GM21825 (cell line): ENCODE data around the gene FABP1.

Source experiments
- ATAC-seq: cut with Tn5 transposase; IDR thresholded peaks from one replicate; pipeline ENCODE4 v1.9.1; 2021; ENCODE audit warnings: mild to moderate bottlenecking, moderate library complexity; ENCODE audit not compliant: unreplicated experiment

Gene FABP1

DNA sequence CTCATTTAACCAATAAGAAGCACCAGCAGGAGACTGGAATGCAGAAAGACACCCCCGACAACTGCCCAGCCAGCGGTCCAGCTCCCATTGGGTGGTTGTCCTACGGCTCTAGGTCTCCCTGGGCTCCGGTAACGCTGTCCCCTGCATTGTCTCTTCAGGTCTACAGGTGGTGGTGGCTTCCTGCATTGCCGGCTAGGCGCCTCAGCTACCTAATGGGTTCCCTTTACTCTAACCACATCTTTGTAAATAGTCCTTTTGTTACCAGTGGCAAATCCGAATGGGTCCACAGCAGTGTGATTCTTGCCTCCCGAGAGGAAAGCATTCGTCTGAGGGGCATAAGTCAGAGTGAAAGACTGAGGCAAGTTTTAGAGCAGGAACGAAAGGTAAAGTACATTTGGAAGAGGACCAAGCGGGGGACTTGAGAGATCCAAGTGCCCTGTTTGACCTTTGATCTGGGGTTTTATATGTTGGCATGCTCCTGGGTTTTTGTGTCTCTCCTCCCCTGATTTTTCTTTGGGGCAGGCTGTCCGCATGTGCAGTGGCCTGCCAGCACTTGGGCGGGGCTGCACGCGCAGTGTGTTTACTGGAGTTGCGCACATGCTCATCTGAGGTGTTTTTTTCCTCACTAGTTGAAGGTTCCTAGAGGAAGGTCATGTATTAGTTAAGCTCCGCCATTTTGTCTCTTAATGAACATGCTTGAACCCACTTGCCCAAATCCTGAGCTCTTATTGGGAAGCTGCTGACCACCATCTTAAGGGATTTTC, 11.0 kb downstream of the FABP1 start:
- ATAC-seq = no peak

GRCh38 chr2:88115825-88116518, 11.9 kb downstream of the FABP1 start:
- ATAC-seq = no peak

DNA sequence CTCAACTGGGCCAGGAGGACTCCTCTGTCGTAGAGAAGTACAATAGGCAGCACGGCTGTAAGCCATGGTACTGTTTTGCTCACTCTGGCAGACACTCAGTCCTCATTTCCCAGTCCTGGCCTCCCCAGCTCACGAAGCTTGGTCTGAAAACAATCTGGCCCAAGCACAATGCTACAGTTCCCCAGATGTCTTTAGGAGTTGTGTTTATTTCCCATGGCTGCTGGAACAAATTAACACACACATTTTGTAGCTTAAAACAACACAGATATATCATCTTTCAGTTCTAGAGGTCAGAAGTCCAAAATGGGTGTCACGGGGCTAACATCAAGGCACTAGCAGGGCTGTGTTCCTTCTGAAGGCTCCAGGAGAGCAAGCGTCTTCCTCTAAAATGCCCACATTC, 13.0 kb downstream of the FABP1 start:
- no peak for ATAC-seq

GRCh38 chr2:88113069-88113468, 14.8 kb downstream of the FABP1 start:
- no peak for ATAC-seq

- no peak for ATAC-seq
Measured at GRCh38 chr2:88110830-88111229, 17.0 kb downstream of the FABP1 start.

- no peak for ATAC-seq
Measured at GRCh38 chr2:88108796-88109195, 19.1 kb downstream of the FABP1 start.

DNA sequence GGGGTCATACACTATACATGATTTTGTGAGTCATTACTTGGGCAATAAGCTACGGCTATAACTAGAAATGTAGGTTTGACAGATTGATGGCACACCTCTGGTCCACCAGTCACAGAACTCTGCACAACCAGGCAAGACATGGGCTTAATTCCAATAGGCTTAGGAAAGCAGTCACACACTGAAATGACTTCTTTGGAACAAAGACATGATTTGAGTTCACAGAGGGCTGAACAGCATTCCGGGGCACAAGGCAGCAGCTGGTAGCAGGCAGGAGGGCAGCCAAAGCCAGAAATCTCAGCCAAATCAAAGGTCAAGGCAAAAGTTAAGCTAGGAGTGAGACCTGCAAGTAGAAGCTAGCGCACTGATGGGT, 27.4 kb downstream of the FABP1 start:
- ATAC-seq = no peak

DNA sequence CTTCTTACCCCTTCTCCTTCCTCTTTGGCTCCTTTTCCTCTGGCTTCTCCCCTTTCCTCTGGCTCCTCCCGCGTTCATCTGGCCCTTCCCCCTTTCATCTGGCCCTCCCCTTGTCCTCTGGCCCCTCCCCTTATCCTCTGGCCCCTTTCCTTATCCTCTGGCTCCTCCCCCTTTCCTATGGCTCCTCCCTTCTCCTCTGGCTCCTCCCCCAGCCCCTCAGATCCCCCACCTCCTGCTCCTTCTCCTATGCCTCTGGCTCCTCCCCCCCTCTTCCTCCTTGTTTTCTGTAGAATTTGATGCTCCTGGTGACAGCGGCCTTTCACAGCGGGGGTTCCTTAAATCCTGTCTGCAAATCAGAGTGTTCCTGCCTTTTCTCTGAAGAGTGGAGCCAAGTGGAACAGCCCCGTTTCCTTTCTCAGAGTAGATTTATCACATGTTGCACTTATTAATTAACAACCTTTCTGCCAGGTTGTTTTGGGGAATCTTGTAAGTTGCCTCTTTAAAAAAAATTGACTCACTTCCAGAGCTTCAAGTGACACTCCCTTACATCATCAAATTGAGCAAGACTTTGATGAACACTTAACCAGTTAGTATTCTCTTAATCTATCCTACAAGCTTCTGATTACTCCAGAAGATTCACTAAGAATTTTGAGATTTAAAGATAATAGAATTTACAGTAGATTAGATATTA, 27.9 kb downstream of the FABP1 start:
- ATAC-seq = no peak

- no peak for ATAC-seq
Measured at GRCh38 chr2:88098558-88098900, 29.3 kb downstream of the FABP1 start.

- no peak for ATAC-seq
Measured at GRCh38 chr2:88097891-88098557, 29.8 kb downstream of the FABP1 start.

GRCh38 chr2:88097192-88097591, 30.7 kb downstream of the FABP1 start:
- ATAC-seq = no peak

DNA sequence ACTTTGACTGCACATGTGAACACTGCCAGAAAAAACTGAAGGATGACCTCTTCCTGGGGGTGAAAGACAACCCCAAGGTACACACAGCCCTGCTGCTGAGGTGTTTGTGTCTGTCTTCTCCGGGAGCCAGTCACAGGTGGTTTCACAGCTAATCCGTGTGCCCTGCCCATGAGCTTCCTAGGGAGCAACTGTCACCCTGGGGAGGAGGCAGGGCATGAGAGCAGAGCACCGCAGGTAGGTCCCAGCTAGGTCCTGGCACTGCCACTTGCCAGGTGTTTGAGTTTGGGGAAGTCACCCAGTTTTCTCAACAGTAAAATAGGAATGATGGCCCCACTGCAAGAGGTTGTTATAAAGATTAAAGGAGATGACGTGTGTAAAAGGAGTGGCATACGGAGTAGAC, 31.2 kb downstream of the FABP1 start:
- no peak for ATAC-seq

GRCh38 chr2:88095022-88095421, 32.8 kb downstream of the FABP1 start:
- no peak for ATAC-seq

GRCh38 chr2:88092773-88093172, 35.1 kb downstream of the FABP1 start:
- no peak for ATAC-seq

DNA sequence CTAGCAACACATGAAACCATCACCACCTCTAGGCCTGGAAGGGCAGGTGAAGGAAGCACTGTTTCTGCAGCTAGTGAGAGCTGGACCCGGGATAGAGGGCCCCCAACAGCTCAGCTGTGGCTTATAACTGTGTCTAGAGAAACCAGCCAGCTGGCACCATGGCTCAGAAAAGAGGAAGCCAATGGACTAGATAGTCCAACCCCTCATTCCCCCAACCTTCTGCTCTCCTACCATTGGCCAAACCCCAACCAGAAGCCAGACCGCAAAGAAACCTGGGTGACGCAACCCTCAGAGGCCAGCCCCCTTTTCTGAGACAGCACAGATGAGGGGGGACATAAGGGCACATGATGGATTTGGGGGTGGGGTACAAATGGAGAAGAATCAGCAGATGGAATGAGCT, 35.9 kb downstream of the FABP1 start:
- ATAC-seq = no peak

DNA sequence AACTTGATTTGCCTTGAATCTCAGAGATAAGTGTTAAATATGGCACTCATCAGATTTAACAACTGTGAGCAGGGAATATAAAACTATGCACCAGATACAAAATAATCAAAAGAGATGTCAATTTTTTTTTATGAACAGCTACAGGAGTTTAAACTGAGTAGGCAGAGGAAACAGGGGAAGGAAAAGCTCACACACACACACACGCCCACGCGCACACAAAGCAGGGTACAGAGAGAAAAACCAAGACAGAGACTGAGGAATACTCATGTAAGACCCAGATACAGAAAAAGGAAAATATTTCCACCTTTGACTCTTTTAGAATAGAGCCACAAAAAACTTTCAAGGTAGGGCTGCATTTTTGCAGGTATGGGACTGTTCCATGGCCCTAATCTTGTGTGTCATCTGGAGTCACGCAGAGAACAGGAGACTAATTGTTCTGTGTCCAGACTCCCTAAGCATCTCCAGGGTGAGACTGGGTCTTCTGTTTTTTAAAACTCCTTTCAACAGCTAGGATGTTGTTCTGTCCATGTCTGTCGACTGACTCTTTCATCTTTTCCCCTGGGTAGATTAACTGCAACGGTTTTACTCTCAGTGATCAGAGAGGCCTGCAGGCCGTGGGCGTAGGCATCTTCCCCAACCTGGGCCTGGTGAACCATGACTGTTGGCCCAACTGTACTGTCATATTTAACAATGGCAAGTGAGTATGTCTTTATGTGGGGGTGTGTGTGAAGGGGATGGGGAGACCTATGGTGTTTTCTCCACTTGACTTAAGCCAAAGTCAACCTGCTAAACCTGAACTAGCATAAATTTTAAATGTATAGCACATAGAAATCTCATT, 37.2 kb downstream of the FABP1 start:
- ATAC-seq = no peak

DNA sequence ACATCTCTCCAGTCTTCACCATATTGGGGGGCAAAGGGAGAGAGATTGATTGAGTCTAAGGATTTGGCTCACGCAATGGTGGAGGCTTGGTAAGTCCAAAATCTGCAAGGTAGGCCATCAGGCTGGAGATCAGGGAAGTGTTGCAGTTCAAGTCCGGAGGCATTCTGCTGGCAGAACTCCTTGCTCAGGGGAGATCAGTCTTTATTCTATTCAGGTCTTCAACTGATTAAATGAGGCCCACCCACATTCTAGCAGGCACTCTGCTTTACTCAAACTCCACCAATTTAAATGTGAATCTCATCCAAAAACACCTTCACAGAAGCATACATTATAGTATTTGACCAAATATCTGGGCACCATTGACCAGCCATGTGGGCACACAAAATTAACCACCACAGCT, 38.9 kb downstream of the FABP1 start:
- no peak for ATAC-seq

GRCh38 chr2:88087763-88088162, 40.1 kb downstream of the FABP1 start:
- ATAC-seq = no peak

DNA sequence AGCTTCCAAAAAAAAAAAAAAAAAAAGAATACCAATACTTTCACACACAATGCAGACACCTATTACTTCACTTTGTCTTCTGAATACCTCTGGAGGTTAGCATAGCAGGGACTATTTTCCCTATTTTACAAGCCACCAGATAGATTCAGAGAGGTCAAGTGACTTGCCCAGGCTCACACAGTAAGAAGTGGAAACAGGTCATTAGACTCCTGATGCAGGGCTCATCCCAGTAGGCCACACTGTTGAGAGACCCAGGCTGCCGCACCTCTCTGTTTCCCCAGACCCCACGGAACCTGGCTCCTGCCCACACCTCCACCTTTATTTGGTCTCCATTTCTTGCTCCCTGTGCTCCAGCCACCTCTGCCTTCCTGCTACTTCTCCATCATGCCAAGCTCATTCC, 40.8 kb downstream of the FABP1 start:
- ATAC-seq = no peak

GRCh38 chr2:88086401-88086800, 41.5 kb downstream of the FABP1 start:
- no peak for ATAC-seq

GRCh38 chr2:88085602-88086001, 42.3 kb downstream of the FABP1 start:
- no peak for ATAC-seq
